Muscle layer of colon (tissue), 2 donors: Measurements from ENCODE around the gene SLC45A2.
"Not testable (repeated sequence)": the region's sequence is repeated elsewhere in the genome, so short reads cannot be mapped to it uniquely, and the experiment has no call there.

Experiments
- H3K27ac ChIP-seq: one replicate; pipeline ENCODE4 v1.7.0; 2013; ENCODE audit warnings: low read depth, mild to moderate bottlenecking, low read length, moderate library complexity
- H3K27me3 ChIP-seq, 2 donors: one replicate each; pipeline ENCODE4 v1.7.0; 2013; ENCODE audit warnings: low read length in 2 of 2, mild to moderate bottlenecking in 2 of 2; ENCODE audit not compliant: insufficient read depth in 2 of 2, control insufficient read depth in 1 of 2
- H3K36me3 ChIP-seq: one replicate; pipeline ENCODE4 v1.7.0; 2013; ENCODE audit warnings: mild to moderate bottlenecking, low read length; ENCODE audit not compliant: insufficient read depth
- H3K4me1 ChIP-seq: one replicate; pipeline ENCODE4 v1.7.0; 2013; ENCODE audit warnings: mild to moderate bottlenecking, low read length; ENCODE audit not compliant: insufficient read depth
- H3K4me3 ChIP-seq, 2 donors: one replicate each; pipeline ENCODE4 v1.7.0; 2013; ENCODE audit warnings: low read length in 2 of 2, low read depth in 1 of 2, mild to moderate bottlenecking in 1 of 2, moderate library complexity in 1 of 2
- H3K9ac ChIP-seq: one replicate; pipeline ENCODE4 v1.7.0; 2013; ENCODE audit warnings: low read length
- H3K9me3 ChIP-seq: one replicate; pipeline ENCODE4 v1.7.0; 2013; ENCODE audit warnings: mild to moderate bottlenecking, low read length
- donor health status: abdominal sarcoma.
- donor health status: Adenocarcinoma of cecum.

SLC45A2 gene

GRCh38 chr5:34016750-34017149, 32.3 kb upstream of the SLC45A2 start:
- Histone ChIP-seq H3K9me3 (no peaks in the 10 kb centered on the region), H3K27ac (no peak overlapping the region)

GRCh38 chr5:34016222-34016621, 31.7 kb upstream of the SLC45A2 start:
- H3K4me1 ChIP-seq, result peaks cover 14% of the 10 kb centered on the region
- no peak overlapping the region for H3K27ac ChIP-seq
- H3K9ac ChIP-seq, result no peak overlapping the region
- no peaks in the 10 kb centered on the region for H3K9me3 ChIP-seq
- no peak overlapping the region for H3K4me3 ChIP-seq
- no peaks in the 10 kb centered on the region for H3K27me3 ChIP-seq
- H3K36me3 ChIP-seq, result no peaks in the 10 kb centered on the region

More at GRCh38 chr5:34016750-34017149, 32.3 kb upstream of the SLC45A2 start:
- H3K27me3 ChIP-seq, result no peaks in the 10 kb centered on the region
- H3K4me1 ChIP-seq, result peaks cover 14% of the 10 kb centered on the region
- no peak overlapping the region for H3K9ac ChIP-seq
- H3K4me3 ChIP-seq, result no peak overlapping the region
- no peaks in the 10 kb centered on the region for H3K36me3 ChIP-seq

GRCh38 chr5:34015120-34015822, 30.8 kb upstream of the SLC45A2 start:
- H3K36me3 ChIP-seq, result no peaks in the 10 kb centered on the region
- H3K4me1 ChIP-seq, result peaks cover 14% of the 10 kb centered on the region
- H3K9ac ChIP-seq, result no peak overlapping the region
- H3K27me3 ChIP-seq, result no peaks in the 10 kb centered on the region
- H3K27ac ChIP-seq, result no peak overlapping the region
- no peaks in the 10 kb centered on the region for H3K9me3 ChIP-seq
- no peak overlapping the region for H3K4me3 ChIP-seq

GRCh38 chr5:34014626-34015025, 30.1 kb upstream of the SLC45A2 start:
- Histone ChIP-seq H3K9ac (no peak overlapping the region), H3K27ac (no peak overlapping the region), H3K9me3 (no peaks in the 10 kb centered on the region), H3K36me3 (no peaks in the 10 kb centered on the region), H3K27me3 (no peaks in the 10 kb centered on the region), H3K4me3 (no peak overlapping the region), H3K4me1 (peaks cover 14% of the 10 kb centered on the region)

GRCh38 chr5:34013547-34013946, 29.1 kb upstream of the SLC45A2 start:
- Histone ChIP-seq H3K4me3 (no peak overlapping the region), H3K9ac (no peak overlapping the region), H3K36me3 (no peaks in the 10 kb centered on the region), H3K27ac (no peak overlapping the region), H3K27me3 (no peaks in the 10 kb centered on the region), H3K9me3 (no peaks in the 10 kb centered on the region), H3K4me1 (peaks cover 20% of the 10 kb centered on the region)

- H3K9me3 ChIP-seq, result no peaks in the 10 kb centered on the region
- H3K27me3 ChIP-seq, result no peaks in the 10 kb centered on the region
- H3K4me3 ChIP-seq, result no peak overlapping the region
- peaks cover 20% of the 10 kb centered on the region for H3K4me1 ChIP-seq
- H3K9ac ChIP-seq, result no peak overlapping the region
- no peak overlapping the region for H3K27ac ChIP-seq
- H3K36me3 ChIP-seq, result no peaks in the 10 kb centered on the region
Measured at GRCh38 chr5:34012791-34013190, 28.3 kb upstream of the SLC45A2 start.

- H3K9ac ChIP-seq, result no peak overlapping the region
- H3K36me3 ChIP-seq, result no peaks in the 10 kb centered on the region
- H3K4me1 ChIP-seq, result peaks cover 27% of the 10 kb centered on the region
- H3K9me3 ChIP-seq, result no peaks in the 10 kb centered on the region
- H3K4me3 ChIP-seq, result no peak overlapping the region
- no peaks in the 10 kb centered on the region for H3K27me3 ChIP-seq
- H3K27ac ChIP-seq, result no peak overlapping the region
Measured at GRCh38 chr5:34011536-34011935, 27.0 kb upstream of the SLC45A2 start.

- not testable (repeated sequence) for H3K4me3 ChIP-seq, H3K9me3 ChIP-seq, H3K36me3 ChIP-seq, H3K9ac ChIP-seq, H3K27ac ChIP-seq, H3K27me3 ChIP-seq
- peaks cover 27% of the 10 kb centered on the region for H3K4me1 ChIP-seq
Measured at GRCh38 chr5:34010146-34010545, 25.7 kb upstream of the SLC45A2 start.

GRCh38 chr5:34009610-34010009, 25.1 kb upstream of the SLC45A2 start:
- Histone ChIP-seq H3K27ac (no peak overlapping the region), H3K4me3 (no peak overlapping the region), H3K9me3 (no peaks in the 10 kb centered on the region), H3K9ac (no peak overlapping the region), H3K27me3 (no peaks in the 10 kb centered on the region), H3K4me1 (peaks cover 27% of the 10 kb centered on the region), H3K36me3 (peaks cover under 1% of the 10 kb centered on the region)

GRCh38 chr5:34008802-34009201, 24.3 kb upstream of the SLC45A2 start:
- Histone ChIP-seq H3K4me1 (peaks cover 27% of the 10 kb centered on the region), H3K9me3 (no peaks in the 10 kb centered on the region), H3K4me3 (peak overlapping the region in 1 of 2 donors; percentile 79), H3K9ac (peak overlapping the region; percentile 45), H3K27ac (peak overlapping the region; percentile 79), H3K36me3 (peaks cover 8% of the 10 kb centered on the region), H3K27me3 (no peaks in the 10 kb centered on the region)

- Histone ChIP-seq H3K4me1 (peaks cover 27% of the 10 kb centered on the region), H3K27ac (peak within 1 kb of the TSS; percentile 79), H3K9me3 (no peaks in the 10 kb centered on the region), H3K36me3 (peaks cover 12% of the 10 kb centered on the region), H3K27me3 (no peaks in the 10 kb centered on the region), H3K9ac (peak within 1 kb of the TSS; percentile 45), H3K4me3 (peak within 1 kb of the TSS; percentile 59 to 79)
Measured at GRCh38 chr5:34007621-34008600, 23.4 kb upstream of the SLC45A2 start, which contains the start of gene AMACR. AMACR (minus strand) TSS chr5:34008050; CDS start chr5:34008019, 31 bp downstream.
